ENCODE data around the gene NOD1.
"Not testable (repeated sequence)": the region's sequence is repeated elsewhere in the genome, so short reads cannot be mapped to it uniquely, and the experiment has no call there.

NOD1 gene

GRCh38 chr7:30411173-30411572 is 67.4 kb downstream of the NOD1 start:
- DNase-seq, result no peak

- no peak for DNase-seq
Measured at GRCh38 chr7:30406664-30407425, 71.7 kb downstream of the NOD1 start.

- DNase-seq, result no peak
Measured at GRCh38 chr7:30405179-30405578, 73.4 kb downstream of the NOD1 start.

- no peak for DNase-seq
Measured at GRCh38 chr7:30403477-30403876, 75.1 kb downstream of the NOD1 start.

GRCh38 chr7:30396389-30396788 is 82.2 kb downstream of the NOD1 start:
- no peak for DNase-seq

GRCh38 chr7:30395676-30396075 is 82.9 kb downstream of the NOD1 start:
- DNase-seq, result no peak

GRCh38 chr7:30391806-30392205 is 86.8 kb downstream of the NOD1 start:
- DNase-seq, result no peak

GRCh38 chr7:30390736-30391636 is 87.6 kb downstream of the NOD1 start:
- DNase-seq, result no peak

GRCh38 chr7:30389791-30390190 is 88.8 kb downstream of the NOD1 start:
- DNase-seq, result no peak

- no peak for DNase-seq
Measured at GRCh38 chr7:30382607-30383006, 96.0 kb downstream of the NOD1 start.

- DNase-seq, result not testable (repeated sequence)
Measured at GRCh38 chr7:30380824-30381223, 97.8 kb downstream of the NOD1 start.

- DNase-seq, result no peak
Measured at GRCh38 chr7:30380294-30380693, 98.3 kb downstream of the NOD1 start.

- no peak for DNase-seq
Measured at GRCh38 chr7:30379741-30380140, 98.8 kb downstream of the NOD1 start.

GRCh38 chr7:30379131-30379530 is 99.5 kb downstream of the NOD1 start:
- DNase-seq, result no peak

GRCh38 chr7:30378275-30378674 is 100.3 kb downstream of the NOD1 start:
- DNase-seq, result no peak
